Measurements from ENCODE around the gene MOSPD2.

DNA sequence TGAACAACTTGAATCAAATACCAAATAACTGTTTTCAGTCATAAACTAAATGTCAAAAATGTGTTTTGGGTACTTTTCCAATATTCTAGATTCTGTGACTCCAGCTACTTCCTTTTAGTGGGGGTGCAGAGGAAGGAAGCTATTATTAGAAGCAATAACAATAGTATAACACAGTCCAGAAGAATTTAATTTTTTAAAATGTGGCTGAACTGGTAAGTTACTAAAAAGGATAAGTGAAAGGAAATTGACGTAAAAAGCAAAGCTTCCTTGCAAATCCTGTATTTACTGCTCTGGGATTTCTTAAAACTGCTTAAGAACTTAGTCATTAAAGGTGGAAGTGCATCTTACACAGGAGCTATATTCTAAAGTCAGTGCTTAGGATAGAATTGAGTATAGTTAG is 53.2 kb downstream of the MOSPD2 start:
- TF ChIP-seq, protein P1, sequence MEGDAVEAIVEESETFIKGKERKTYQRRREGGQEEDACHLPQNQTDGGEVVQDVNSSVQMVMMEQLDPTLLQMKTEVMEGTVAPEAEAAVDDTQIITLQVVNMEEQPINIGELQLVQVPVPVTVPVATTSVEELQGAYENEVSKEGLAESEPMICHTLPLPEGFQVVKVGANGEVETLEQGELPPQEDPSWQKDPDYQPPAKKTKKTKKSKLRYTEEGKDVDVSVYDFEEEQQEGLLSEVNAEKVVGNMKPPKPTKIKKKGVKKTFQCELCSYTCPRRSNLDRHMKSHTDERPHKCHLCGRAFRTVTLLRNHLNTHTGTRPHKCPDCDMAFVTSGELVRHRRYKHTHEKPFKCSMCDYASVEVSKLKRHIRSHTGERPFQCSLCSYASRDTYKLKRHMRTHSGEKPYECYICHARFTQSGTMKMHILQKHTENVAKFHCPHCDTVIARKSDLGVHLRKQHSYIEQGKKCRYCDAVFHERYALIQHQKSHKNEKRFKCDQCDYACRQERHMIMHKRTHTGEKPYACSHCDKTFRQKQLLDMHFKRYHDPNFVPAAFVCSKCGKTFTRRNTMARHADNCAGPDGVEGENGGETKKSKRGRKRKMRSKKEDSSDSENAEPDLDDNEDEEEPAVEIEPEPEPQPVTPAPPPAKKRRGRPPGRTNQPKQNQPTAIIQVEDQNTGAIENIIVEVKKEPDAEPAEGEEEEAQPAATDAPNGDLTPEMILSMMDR (conservative IDR thresholded peaks at IDR 0.05 in 1 of 2, IDR thresholded peaks at IDR 0.05 in 1 of 2; ENCODE audit: extremely low read depth in 1 of 2, insufficient read depth in 1 of 2, low read depth in 1 of 2, low read length in 2 of 2), result no peak
- no peak for TF ChIP-seq EZH2 (IDR thresholded peaks at IDR 0.05; ENCODE audit: borderline replicate concordance, low read length)
